WTC11 (cell line): ENCODE data around the gene RPH3AL. TPM values are rescaled to one million over a fixed set of nuclear protein-coding genes. Genes with fewer than 3 reads are reported as not detected.
A peak's percentile ranks its signal among the peaks of the same experiment; 100 is the strongest.

Experiments used
- ATAC-seq: fragments of 200-7000 bp; cut with Tn5 transposase; 2 replicates; pipeline ENCODE4 v1.10.0; 2021; ENCODE audit warnings: mild to moderate bottlenecking, moderate library complexity
- CTCF ChIA-PET: fragments of 300-600 bp; sonication (Branson Sonifier 250); formaldehyde crosslinking; loops from one replicate; lab custom pipeline; 2021; ENCODE audit warnings: antibody characterized with exemption; lab: Charles Lee
- POLR2A ChIA-PET: fragments of 350-600 bp; sonication (Branson Sonifier 250); formaldehyde crosslinking; loops from one replicate; lab custom pipeline; 2021; ENCODE audit warnings: antibody characterized with exemption; lab: Charles Lee
- DNase-seq: peaks from one replicate; pipeline ENCODE4 v3.0.0; 2021; ENCODE audit warnings: low spot score
- H3K27ac Mint-ChIP-seq: 2 replicates; pipeline ENCODE4 v1.8.0; 2021; ENCODE audit warnings: mixed read lengths
- H3K27me3 Mint-ChIP-seq: 2 replicates; pipeline ENCODE4 v1.8.0; 2021; ENCODE audit warnings: low read depth, mild to moderate bottlenecking, moderate library complexity, mixed read lengths
- H3K36me3 Mint-ChIP-seq: 2 replicates; pipeline ENCODE4 v1.8.0; 2021; ENCODE audit warnings: mixed read lengths
- H3K4me1 Mint-ChIP-seq: 2 replicates; pipeline ENCODE4 v1.8.0; 2022; ENCODE audit warnings: mixed read lengths
- H3K4me3 Mint-ChIP-seq: 2 replicates; pipeline ENCODE4 v1.8.0; 2021; ENCODE audit warnings: mild to moderate bottlenecking, moderate library complexity, mixed read lengths
- H3K9me3 Mint-ChIP-seq: 2 replicates; pipeline ENCODE4 v1.8.0; 2021; ENCODE audit warnings: mixed read lengths
- CREM ChIP-seq: sonication (generic); formaldehyde crosslinking; IDR thresholded peaks from 2 replicates; pipeline ENCODE4 v1.8.1; 2022; ENCODE audit warnings: mild to moderate bottlenecking, missing genetic modification reagents, moderate library complexity
- FOXJ3 ChIP-seq: sonication (generic); formaldehyde crosslinking; IDR thresholded peaks from 2 replicates; pipeline ENCODE4 v1.9.0; 2021; ENCODE audit warnings: missing genetic modification reagents, mild to moderate bottlenecking, borderline replicate concordance
- IRF2 ChIP-seq: sonication (generic); formaldehyde crosslinking; IDR thresholded peaks from 2 replicates; pipeline ENCODE4 v1.8.0; 2022; ENCODE audit warnings: low read depth, missing genetic modification reagents, borderline replicate concordance
- KAT7 ChIP-seq: sonication (generic); formaldehyde crosslinking; IDR thresholded peaks from 2 replicates; pipeline ENCODE4 v1.8.1; 2023; ENCODE audit warnings: missing genetic modification reagents, mild to moderate bottlenecking, borderline replicate concordance
- MXD4 ChIP-seq: fragments of 250-450 bp; sonication (Bioruptor Pico); IDR thresholded peaks from 2 replicates; pipeline ENCODE4 v1.8.0; 2021; ENCODE audit warnings: mild to moderate bottlenecking, moderate library complexity, borderline replicate concordance
- MYBL2 ChIP-seq: sonication (generic); formaldehyde crosslinking; IDR thresholded peaks from 2 replicates; pipeline ENCODE4 v1.8.1; 2023; ENCODE audit warnings: mild to moderate bottlenecking, moderate library complexity, missing genetic modification reagents
- NFYB ChIP-seq: sonication (generic); formaldehyde crosslinking; conservative IDR thresholded peaks from 2 replicates; pipeline ENCODE4 v1.8.0; 2022; ENCODE audit warnings: low read depth, missing genetic modification reagents
- RELA ChIP-seq: sonication (generic); formaldehyde crosslinking; IDR thresholded peaks from 2 replicates; pipeline ENCODE4 v1.8.1; 2022; ENCODE audit warnings: missing genetic modification reagents, mild to moderate bottlenecking, borderline replicate concordance
- RORB ChIP-seq: fragments of 250-450 bp; sonication (Bioruptor Pico); IDR thresholded peaks from 2 replicates; pipeline ENCODE4 v1.9.0; 2021; ENCODE audit warnings: mild to moderate bottlenecking
- SOX15 ChIP-seq: fragments of 250-450 bp; sonication (Bioruptor Pico); IDR thresholded peaks from 2 replicates; pipeline ENCODE4 v1.9.0; 2021; ENCODE audit warnings: mild to moderate bottlenecking
- SP1 ChIP-seq: sonication (generic); formaldehyde crosslinking; conservative IDR thresholded peaks from 2 replicates; pipeline ENCODE4 v1.8.1; 2022; ENCODE audit warnings: missing genetic modification reagents
- TCF7 ChIP-seq: sonication (generic); formaldehyde crosslinking; IDR thresholded peaks from 2 replicates; pipeline ENCODE4 v1.8.0; 2022; ENCODE audit warnings: mild to moderate bottlenecking, low read depth, missing genetic modification reagents, moderate library complexity
- ZBTB21 ChIP-seq: sonication (generic); formaldehyde crosslinking; IDR thresholded peaks from 2 replicates; pipeline ENCODE4 v1.8.1; 2023; ENCODE audit warnings: mild to moderate bottlenecking, missing genetic modification reagents, borderline replicate concordance
- total RNA-seq: library from RNA; stranded (reverse); gene quantifications from 3 replicates; pipeline ENCODE4 v1.2.3, GENCODE V29; 2021
- TF ChIP-seq, protein P1 (sequence below): fragments of 250-450 bp; sonication (Bioruptor Pico); IDR thresholded peaks from 2 replicates; pipeline ENCODE4 v2.1.2; 2022; ENCODE audit warnings: mild to moderate bottlenecking, moderate library complexity
- TF ChIP-seq, protein P2 (sequence below): sonication (generic); formaldehyde crosslinking; IDR thresholded peaks from 2 replicates; pipeline ENCODE4 v1.8.0; 2023; ENCODE audit warnings: missing genetic modification reagents, mild to moderate bottlenecking, borderline replicate concordance
- TF ChIP-seq, protein P3 (sequence below): sonication (generic); formaldehyde crosslinking; IDR thresholded peaks from 2 replicates; pipeline ENCODE4 v1.8.1; 2023; ENCODE audit warnings: mild to moderate bottlenecking, missing genetic modification reagents, moderate library complexity
- TF ChIP-seq, protein P4 (sequence below): sonication (generic); formaldehyde crosslinking; IDR thresholded peaks from 2 replicates; pipeline ENCODE4 v1.8.0; 2022; ENCODE audit warnings: missing genetic modification reagents
- TF ChIP-seq, protein P5 (sequence below): sonication (generic); formaldehyde crosslinking; IDR thresholded peaks from 2 replicates; pipeline ENCODE4 v1.8.1; 2023; ENCODE audit warnings: mild to moderate bottlenecking, missing genetic modification reagents, moderate library complexity
- TF ChIP-seq, protein P6 (sequence below): sonication (generic); formaldehyde crosslinking; IDR thresholded peaks from 2 replicates; pipeline ENCODE4 v1.8.0; 2023; ENCODE audit warnings: missing genetic modification reagents
- TF ChIP-seq, protein P7 (sequence below): sonication (generic); formaldehyde crosslinking; IDR thresholded peaks from 2 replicates; pipeline ENCODE4 v1.8.0; 2022; ENCODE audit warnings: mild to moderate bottlenecking, missing genetic modification reagents

The RPH3AL gene
- total RNA-seq, 1 experiment from 2014 or later: 2.0 TPM

DNA sequence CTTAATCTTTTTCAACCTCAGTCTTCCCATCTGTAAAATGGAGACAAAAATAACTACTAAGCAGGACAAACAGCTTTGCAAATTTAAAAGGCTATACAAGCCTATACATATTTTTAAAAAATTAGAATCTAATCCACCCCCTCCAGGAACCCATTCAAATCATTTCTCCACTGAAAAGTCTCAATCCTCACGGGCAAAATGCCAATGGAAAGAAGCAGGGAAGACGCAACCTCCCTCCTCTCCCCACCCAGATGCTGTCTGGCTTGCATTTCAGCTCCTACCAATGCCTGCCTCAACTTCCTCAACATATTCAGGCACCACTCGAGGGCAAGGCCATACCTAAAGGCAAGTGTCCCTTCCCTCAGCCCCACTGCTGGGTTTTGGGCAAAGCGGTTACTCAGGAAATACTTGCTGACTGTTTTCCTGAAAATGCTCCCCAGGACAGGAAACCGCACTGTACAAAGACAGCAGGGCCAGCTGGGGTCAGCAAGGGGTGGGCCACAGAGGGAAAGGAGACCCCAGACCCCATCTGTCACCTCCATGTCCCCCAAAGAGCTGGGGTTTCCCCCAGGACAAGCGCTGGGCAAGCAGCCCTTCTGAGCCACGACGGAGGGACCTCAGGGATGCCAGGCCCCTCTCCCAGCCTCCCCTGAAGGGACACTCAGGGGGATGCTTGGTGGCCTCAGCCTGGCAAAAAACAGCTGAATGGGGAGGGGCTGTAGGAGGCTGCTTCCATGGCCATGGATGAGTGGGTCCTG is 123.5 kb downstream of the RPH3AL start:
- ATAC-seq (no peak), DNase-seq (peak; percentile 6)
- TF ChIP-seq, protein P1, sequence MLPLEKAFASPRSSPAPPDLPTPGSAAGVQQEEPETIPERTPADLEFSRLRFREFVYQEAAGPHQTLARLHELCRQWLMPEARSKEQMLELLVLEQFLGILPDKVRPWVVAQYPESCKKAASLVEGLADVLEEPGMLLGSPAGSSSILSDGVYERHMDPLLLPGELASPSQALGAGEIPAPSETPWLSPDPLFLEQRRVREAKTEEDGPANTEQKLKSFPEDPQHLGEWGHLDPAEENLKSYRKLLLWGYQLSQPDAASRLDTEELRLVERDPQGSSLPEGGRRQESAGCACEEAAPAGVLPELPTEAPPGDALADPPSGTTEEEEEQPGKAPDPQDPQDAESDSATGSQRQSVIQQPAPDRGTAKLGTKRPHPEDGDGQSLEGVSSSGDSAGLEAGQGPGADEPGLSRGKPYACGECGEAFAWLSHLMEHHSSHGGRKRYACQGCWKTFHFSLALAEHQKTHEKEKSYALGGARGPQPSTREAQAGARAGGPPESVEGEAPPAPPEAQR (CRISPR knock-in tag): no peak
- no peak for TF ChIP-seq IRF2 (CRISPR knock-in tag)
- no peak for TF ChIP-seq MXD4 (CRISPR knock-in tag)
- no peak for TF ChIP-seq NFYB
- no peak for TF ChIP-seq TCF7 (CRISPR knock-in tag)
- no peak for TF ChIP-seq SOX15
- no peak for TF ChIP-seq RELA
- TF ChIP-seq, protein P2, sequence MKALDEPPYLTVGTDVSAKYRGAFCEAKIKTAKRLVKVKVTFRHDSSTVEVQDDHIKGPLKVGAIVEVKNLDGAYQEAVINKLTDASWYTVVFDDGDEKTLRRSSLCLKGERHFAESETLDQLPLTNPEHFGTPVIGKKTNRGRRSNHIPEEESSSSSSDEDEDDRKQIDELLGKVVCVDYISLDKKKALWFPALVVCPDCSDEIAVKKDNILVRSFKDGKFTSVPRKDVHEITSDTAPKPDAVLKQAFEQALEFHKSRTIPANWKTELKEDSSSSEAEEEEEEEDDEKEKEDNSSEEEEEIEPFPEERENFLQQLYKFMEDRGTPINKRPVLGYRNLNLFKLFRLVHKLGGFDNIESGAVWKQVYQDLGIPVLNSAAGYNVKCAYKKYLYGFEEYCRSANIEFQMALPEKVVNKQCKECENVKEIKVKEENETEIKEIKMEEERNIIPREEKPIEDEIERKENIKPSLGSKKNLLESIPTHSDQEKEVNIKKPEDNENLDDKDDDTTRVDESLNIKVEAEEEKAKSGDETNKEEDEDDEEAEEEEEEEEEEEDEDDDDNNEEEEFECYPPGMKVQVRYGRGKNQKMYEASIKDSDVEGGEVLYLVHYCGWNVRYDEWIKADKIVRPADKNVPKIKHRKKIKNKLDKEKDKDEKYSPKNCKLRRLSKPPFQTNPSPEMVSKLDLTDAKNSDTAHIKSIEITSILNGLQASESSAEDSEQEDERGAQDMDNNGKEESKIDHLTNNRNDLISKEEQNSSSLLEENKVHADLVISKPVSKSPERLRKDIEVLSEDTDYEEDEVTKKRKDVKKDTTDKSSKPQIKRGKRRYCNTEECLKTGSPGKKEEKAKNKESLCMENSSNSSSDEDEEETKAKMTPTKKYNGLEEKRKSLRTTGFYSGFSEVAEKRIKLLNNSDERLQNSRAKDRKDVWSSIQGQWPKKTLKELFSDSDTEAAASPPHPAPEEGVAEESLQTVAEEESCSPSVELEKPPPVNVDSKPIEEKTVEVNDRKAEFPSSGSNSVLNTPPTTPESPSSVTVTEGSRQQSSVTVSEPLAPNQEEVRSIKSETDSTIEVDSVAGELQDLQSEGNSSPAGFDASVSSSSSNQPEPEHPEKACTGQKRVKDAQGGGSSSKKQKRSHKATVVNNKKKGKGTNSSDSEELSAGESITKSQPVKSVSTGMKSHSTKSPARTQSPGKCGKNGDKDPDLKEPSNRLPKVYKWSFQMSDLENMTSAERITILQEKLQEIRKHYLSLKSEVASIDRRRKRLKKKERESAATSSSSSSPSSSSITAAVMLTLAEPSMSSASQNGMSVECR (CRISPR knock-in tag): no peak
- no peak for TF ChIP-seq MYBL2 (CRISPR knock-in tag)
- TF ChIP-seq, protein P3, sequence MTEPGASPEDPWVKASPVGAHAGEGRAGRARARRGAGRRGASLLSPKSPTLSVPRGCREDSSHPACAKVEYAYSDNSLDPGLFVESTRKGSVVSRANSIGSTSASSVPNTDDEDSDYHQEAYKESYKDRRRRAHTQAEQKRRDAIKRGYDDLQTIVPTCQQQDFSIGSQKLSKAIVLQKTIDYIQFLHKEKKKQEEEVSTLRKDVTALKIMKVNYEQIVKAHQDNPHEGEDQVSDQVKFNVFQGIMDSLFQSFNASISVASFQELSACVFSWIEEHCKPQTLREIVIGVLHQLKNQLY: no peak
- TF ChIP-seq, protein P4, sequence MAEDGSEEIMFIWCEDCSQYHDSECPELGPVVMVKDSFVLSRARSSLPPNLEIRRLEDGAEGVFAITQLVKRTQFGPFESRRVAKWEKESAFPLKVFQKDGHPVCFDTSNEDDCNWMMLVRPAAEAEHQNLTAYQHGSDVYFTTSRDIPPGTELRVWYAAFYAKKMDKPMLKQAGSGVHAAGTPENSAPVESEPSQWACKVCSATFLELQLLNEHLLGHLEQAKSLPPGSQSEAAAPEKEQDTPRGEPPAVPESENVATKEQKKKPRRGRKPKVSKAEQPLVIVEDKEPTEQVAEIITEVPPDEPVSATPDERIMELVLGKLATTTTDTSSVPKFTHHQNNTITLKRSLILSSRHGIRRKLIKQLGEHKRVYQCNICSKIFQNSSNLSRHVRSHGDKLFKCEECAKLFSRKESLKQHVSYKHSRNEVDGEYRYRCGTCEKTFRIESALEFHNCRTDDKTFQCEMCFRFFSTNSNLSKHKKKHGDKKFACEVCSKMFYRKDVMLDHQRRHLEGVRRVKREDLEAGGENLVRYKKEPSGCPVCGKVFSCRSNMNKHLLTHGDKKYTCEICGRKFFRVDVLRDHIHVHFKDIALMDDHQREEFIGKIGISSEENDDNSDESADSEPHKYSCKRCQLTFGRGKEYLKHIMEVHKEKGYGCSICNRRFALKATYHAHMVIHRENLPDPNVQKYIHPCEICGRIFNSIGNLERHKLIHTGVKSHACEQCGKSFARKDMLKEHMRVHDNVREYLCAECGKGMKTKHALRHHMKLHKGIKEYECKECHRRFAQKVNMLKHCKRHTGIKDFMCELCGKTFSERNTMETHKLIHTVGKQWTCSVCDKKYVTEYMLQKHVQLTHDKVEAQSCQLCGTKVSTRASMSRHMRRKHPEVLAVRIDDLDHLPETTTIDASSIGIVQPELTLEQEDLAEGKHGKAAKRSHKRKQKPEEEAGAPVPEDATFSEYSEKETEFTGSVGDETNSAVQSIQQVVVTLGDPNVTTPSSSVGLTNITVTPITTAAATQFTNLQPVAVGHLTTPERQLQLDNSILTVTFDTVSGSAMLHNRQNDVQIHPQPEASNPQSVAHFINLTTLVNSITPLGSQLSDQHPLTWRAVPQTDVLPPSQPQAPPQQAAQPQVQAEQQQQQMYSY (CRISPR knock-in tag): no peak
- TF ChIP-seq KAT7 (CRISPR knock-in tag): no peak
- TF ChIP-seq FOXJ3: no peak
- Mint-ChIP-seq H3K9me3 (no peaks in the 10 kb centered on the region; the same call in 1 of the 2 replicates), H3K27ac (no peak overlapping the region), H3K4me3 (no peak overlapping the region), H3K4me1 (peaks cover 13% of the 10 kb centered on the region), H3K27me3 (no peaks in the 10 kb centered on the region), H3K36me3 (no peaks in the 10 kb centered on the region)
- ChIA-PET CTCF (interaction anchor here (1.4 kb wide), 1 partner anchor 80 kb away, joined by 3 read pairs; no protein-coding TSS in a partner anchor), POLR2A (no interaction called here)

DNA sequence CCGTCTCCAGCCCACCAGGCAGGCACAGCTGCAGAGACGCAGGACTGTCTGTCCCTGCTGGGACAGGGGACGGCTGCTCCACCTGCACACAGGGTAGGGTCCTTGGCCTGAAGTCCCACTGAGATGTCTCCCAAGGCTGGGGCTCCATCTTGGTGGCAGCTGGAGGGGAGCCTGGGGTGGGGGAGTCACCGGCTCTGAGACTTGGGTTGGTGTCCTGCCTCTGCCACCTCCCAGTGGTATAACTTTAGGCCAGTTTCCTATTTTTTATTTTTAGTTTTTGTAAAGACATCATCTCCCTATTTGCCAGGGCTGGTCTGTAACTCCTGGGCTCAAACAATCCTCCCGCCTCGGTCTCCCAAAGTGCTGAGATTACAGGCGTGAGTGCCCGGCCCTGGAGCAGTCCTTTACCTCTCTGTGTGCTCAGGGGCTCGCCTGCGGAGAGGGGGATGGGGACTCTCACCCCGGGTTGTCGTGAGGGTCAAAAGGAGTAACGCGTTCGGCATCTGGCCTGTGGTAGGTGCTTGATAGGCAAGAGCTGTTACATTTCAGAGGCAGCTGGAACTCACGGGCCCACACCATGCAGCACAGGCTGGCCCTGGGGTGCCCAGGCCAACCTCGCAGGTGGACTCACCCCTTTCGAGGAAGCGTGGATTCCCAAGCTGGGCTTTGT is 124.5 kb downstream of the RPH3AL start:
- H3K27ac Mint-ChIP-seq: no peak overlapping the region
- CTCF ChIA-PET: interaction anchor here (1.4 kb wide), 1 partner anchor 81 kb away, joined by 3 read pairs; no protein-coding TSS in a partner anchor
- TF ChIP-seq SP1 (CRISPR knock-in tag): no peak
- no peak for TF ChIP-seq ZBTB21 (CRISPR knock-in tag)
- TF ChIP-seq, protein P5, sequence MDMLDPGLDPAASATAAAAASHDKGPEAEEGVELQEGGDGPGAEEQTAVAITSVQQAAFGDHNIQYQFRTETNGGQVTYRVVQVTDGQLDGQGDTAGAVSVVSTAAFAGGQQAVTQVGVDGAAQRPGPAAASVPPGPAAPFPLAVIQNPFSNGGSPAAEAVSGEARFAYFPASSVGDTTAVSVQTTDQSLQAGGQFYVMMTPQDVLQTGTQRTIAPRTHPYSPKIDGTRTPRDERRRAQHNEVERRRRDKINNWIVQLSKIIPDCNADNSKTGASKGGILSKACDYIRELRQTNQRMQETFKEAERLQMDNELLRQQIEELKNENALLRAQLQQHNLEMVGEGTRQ (CRISPR knock-in tag): no peak
- TF ChIP-seq, protein P6, sequence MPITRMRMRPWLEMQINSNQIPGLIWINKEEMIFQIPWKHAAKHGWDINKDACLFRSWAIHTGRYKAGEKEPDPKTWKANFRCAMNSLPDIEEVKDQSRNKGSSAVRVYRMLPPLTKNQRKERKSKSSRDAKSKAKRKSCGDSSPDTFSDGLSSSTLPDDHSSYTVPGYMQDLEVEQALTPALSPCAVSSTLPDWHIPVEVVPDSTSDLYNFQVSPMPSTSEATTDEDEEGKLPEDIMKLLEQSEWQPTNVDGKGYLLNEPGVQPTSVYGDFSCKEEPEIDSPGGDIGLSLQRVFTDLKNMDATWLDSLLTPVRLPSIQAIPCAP: no peak
- TF ChIP-seq, protein P7, sequence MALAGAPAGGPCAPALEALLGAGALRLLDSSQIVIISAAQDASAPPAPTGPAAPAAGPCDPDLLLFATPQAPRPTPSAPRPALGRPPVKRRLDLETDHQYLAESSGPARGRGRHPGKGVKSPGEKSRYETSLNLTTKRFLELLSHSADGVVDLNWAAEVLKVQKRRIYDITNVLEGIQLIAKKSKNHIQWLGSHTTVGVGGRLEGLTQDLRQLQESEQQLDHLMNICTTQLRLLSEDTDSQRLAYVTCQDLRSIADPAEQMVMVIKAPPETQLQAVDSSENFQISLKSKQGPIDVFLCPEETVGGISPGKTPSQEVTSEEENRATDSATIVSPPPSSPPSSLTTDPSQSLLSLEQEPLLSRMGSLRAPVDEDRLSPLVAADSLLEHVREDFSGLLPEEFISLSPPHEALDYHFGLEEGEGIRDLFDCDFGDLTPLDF (CRISPR knock-in tag): no peak
- no peak for TF ChIP-seq RELA
- no peak for TF ChIP-seq CREM
- no peak for TF ChIP-seq RORB (CRISPR knock-in tag)

More for the DNA sequence above, 124.5 kb downstream of the RPH3AL start:
- H3K36me3 Mint-ChIP-seq: no peaks in the 10 kb centered on the region
- H3K4me3 Mint-ChIP-seq: no peak overlapping the region
- POLR2A ChIA-PET: no interaction called here
- no peaks in the 10 kb centered on the region for H3K27me3 Mint-ChIP-seq
- ATAC-seq: no peak
- H3K9me3 Mint-ChIP-seq: no peaks in the 10 kb centered on the region; the same call in 1 of the 2 replicates
- peaks cover 8% of the 10 kb centered on the region for H3K4me1 Mint-ChIP-seq
- no peak for DNase-seq
